GM23338 (cell line): ENCODE measurements around the gene TMEM132D. TPM values are rescaled to one million over a fixed set of nuclear protein-coding genes. Genes with fewer than 3 reads are reported as not detected.

ENCODE experiments used
- ATAC-seq: fragments of 200-7000 bp; cut with Tn5 transposase; 3 replicates; pipeline ENCODE4 v1.9.1; 2020
- DNase-seq: peaks from one replicate; pipeline ENCODE4 v3.0.0-alpha.2; 2015; ENCODE audit warnings: low spot score
- H2AFZ ChIP-seq: fragments of 200-600 bp; sonication (generic); 2 replicates; pipeline ENCODE4 v1.8.0; 2016; ENCODE audit warnings: antibody characterized with exemption, mild to moderate bottlenecking, moderate library complexity
- H3F3A ChIP-seq: fragments of 200-600 bp; sonication (generic); replicated peaks from 2 replicates; pipeline ENCODE4 v1.8.0; 2017; ENCODE audit warnings: antibody characterized with exemption, mixed run types, low read depth
- H3K27ac ChIP-seq: fragments of 200-600 bp; sonication (generic); 2 replicates; pipeline ENCODE4 v1.6.1; 2016; ENCODE audit warnings: low read depth
- H3K27me3 ChIP-seq: fragments of 200-600 bp; sonication (generic); 2 replicates; pipeline ENCODE4 v1.8.0; 2016; ENCODE audit warnings: mild to moderate bottlenecking, mixed run types, moderate library complexity; ENCODE audit not compliant: insufficient read depth
- H3K36me3 ChIP-seq: fragments of 200-600 bp; sonication (generic); 2 replicates; pipeline ENCODE4 v1.8.0; 2016; ENCODE audit warnings: mild to moderate bottlenecking; ENCODE audit not compliant: insufficient read depth
- H3K4me1 ChIP-seq: fragments of 200-600 bp; sonication (generic); 2 replicates; pipeline ENCODE4 v1.8.0; 2016; ENCODE audit warnings: mild to moderate bottlenecking, moderate library complexity; ENCODE audit not compliant: insufficient read depth
- H3K4me2 ChIP-seq: fragments of 200-600 bp; sonication (generic); 2 replicates; pipeline ENCODE4 v1.7.1; 2017; ENCODE audit warnings: mixed run types
- H3K4me3 ChIP-seq: fragments of 200-600 bp; sonication (generic); 2 replicates; pipeline ENCODE4 v1.6.1; 2016; ENCODE audit warnings: mixed run types
- H3K79me2 ChIP-seq: fragments of 200-600 bp; sonication (generic); replicated peaks from 2 replicates; pipeline ENCODE4 v1.8.0; 2017; ENCODE audit warnings: mild to moderate bottlenecking; ENCODE audit not compliant: insufficient read depth
- H3K9me2 ChIP-seq: fragments of 200-600 bp; sonication (generic); 2 replicates; pipeline ENCODE4 v1.8.0; 2017; ENCODE audit not compliant: insufficient read depth
- H4K20me1 ChIP-seq: fragments of 200-600 bp; sonication (generic); replicated peaks from 2 replicates; pipeline ENCODE4 v1.8.0; 2017; ENCODE audit warnings: mild to moderate bottlenecking; ENCODE audit not compliant: insufficient read depth
- H3K27ac Mint-ChIP-seq: 2 replicates; pipeline ENCODE4 v1.8.0; 2020; ENCODE audit warnings: inconsistent platforms, mild to moderate bottlenecking, moderate library complexity, mixed read lengths
- H3K27me3 Mint-ChIP-seq: 3 replicates; pipeline ENCODE4 v1.8.0; 2022; ENCODE audit warnings: low read depth, mild to moderate bottlenecking, moderate library complexity, mixed read lengths, inconsistent platforms; ENCODE audit not compliant: insufficient read depth, poor library complexity
- H3K36me3 Mint-ChIP-seq: 3 replicates; pipeline ENCODE4 v1.8.0; 2021; ENCODE audit warnings: low read depth, mild to moderate bottlenecking, inconsistent platforms, moderate library complexity, mixed read lengths
- H3K4me1 Mint-ChIP-seq: 3 replicates; pipeline ENCODE4 v1.8.0; 2020; ENCODE audit warnings: mild to moderate bottlenecking, inconsistent platforms, mixed read lengths
- H3K4me3 Mint-ChIP-seq: 3 replicates; pipeline ENCODE4 v1.8.0; 2021; ENCODE audit warnings: moderate library complexity, mild to moderate bottlenecking, inconsistent platforms, mixed read lengths
- H3K9me3 Mint-ChIP-seq: 3 replicates; pipeline ENCODE4 v1.8.0; 2020; ENCODE audit warnings: moderate library complexity, mild to moderate bottlenecking, inconsistent platforms, mixed read lengths
- CTCF ChIP-seq, 2 experiments: fragments of 200-600 bp in 1 of 2; sonication (generic) in 1 of 2; conservative IDR thresholded peaks; 2 replicates each; pipeline versions ENCODE4 v1.5.1 to v1.6.1; 2016 to 2017; ENCODE audit warnings: antibody characterized with exemption in 2 of 2, low read depth in 2 of 2, mild to moderate bottlenecking in 2 of 2, moderate library complexity in 1 of 2
- ETS1 ChIP-seq: IDR thresholded peaks from 2 replicates; pipeline ENCODE4 v1.6.1; 2016; ENCODE audit warnings: antibody characterized with exemption
- NANOG ChIP-seq: IDR thresholded peaks from 2 replicates; pipeline ENCODE4 v1.6.1; 2016; ENCODE audit warnings: antibody characterized with exemption, borderline replicate concordance
- POLR2AphosphoS5 ChIP-seq: IDR thresholded peaks from 2 replicates; pipeline ENCODE4 v1.6.1; 2016; ENCODE audit warnings: antibody characterized with exemption, low read depth
- REST ChIP-seq: IDR thresholded peaks from one replicate; pipeline ENCODE4 v1.6.1; 2018; ENCODE audit warnings: antibody characterized with exemption; ENCODE audit not compliant: unreplicated experiment
- ZNF462 ChIP-seq: fragments of 250-450 bp; sonication (Bioruptor Pico); IDR thresholded peaks from 2 replicates; pipeline ENCODE4 v1.5.0; 2020; ENCODE audit warnings: mild to moderate bottlenecking, moderate library complexity
- polyA plus RNA-seq: library from polyadenylated mRNA; unstranded; fragments of >200 nt; fragmentation: Nextera tagmentation; extraction: Ambion mirVana; gene quantifications from 2 replicates; pipeline ENCODE4 v1.2.1, GENCODE V29; 2016
- total RNA-seq: library from RNA; depleted of rRNA; stranded (reverse); fragments of >200 nt; shearing (Covaris generic); gene quantifications from 2 replicates; pipeline ENCODE4 v1.2.3, GENCODE V29; 2014

Gene TMEM132D
- total and polyA plus RNA-seq, 2 experiments from 2014 or later = 0.44 to 5.3 TPM

GRCh38 chr12:129877411-129877810 is 26.4 kb downstream of the TMEM132D start:
- peaks cover 47% of the 10 kb centered on the region for H3K79me2 ChIP-seq
- peaks cover 4% of the 10 kb centered on the region; the same call in 1 of the 2 replicates for H3K9me2 ChIP-seq
- H3K27ac ChIP-seq = no peak overlapping the region
- Mint-ChIP-seq H3K4me3 (no peak overlapping the region), H3K27ac (no peak overlapping the region), H3K27me3 (no peaks in the 10 kb centered on the region), H3K4me1 (no peaks in the 10 kb centered on the region), H3K9me3 (peaks cover 80% of the 10 kb centered on the region), H3K36me3 (peaks cover 36% of the 10 kb centered on the region)
- peaks cover 13% of the 10 kb centered on the region for H3K4me1 ChIP-seq
- H3K36me3 ChIP-seq = peaks cover 5% of the 10 kb centered on the region; the same call in 1 of the 2 replicates
- H3K4me3 ChIP-seq = no peak overlapping the region
- no peaks in the 10 kb centered on the region for H3K27me3 ChIP-seq
- H3F3A ChIP-seq = no peaks in the 10 kb centered on the region
- TF ChIP-seq REST (no peak), ZNF462 (no peak), CTCF (conservative IDR thresholded peaks at IDR 0.05; ENCODE audit: low read depth in 2 of 2) (no peak), POLR2AphosphoS5 (no peak), ETS1 (no peak), NANOG (no peak)
- DNase-seq = no peak
- no peaks in the 10 kb centered on the region for H4K20me1 ChIP-seq
- ATAC-seq = no peak
- H2AFZ ChIP-seq = no peak overlapping the region
- H3K4me2 ChIP-seq = no peak overlapping the region
